Lung (tissue), 12 donors: ENCODE results near the gene PANK4. TPM values are rescaled to one million over a fixed set of nuclear protein-coding genes. Genes with fewer than 3 reads are reported as not detected.

ENCODE experiments used
- ATAC-seq: fragments of 200-7000 bp; cut with Tn5 transposase; one replicate; pipeline ENCODE4 v1.9.1; 2020; ENCODE audit warnings: moderate number of reproducible peaks; ENCODE audit not compliant: insufficient read depth, low FRiP score
- DNase-seq, 3 donors: peaks; one replicate each; pipeline ENCODE4 v3.0.0-alpha.2; 2013 to 2017
- H3K27ac ChIP-seq, 2 donors: one replicate each; pipeline ENCODE4 v1.5.1; 2013; ENCODE audit warnings: mild to moderate bottlenecking in 2 of 2, moderate library complexity in 2 of 2, control low read depth in 1 of 2, inconsistent platforms in 1 of 2, low read depth in 1 of 2, low read length in 1 of 2
- H3K27me3 ChIP-seq, 3 donors: one replicate each; pipeline ENCODE4 v1.5.1; 2013; ENCODE audit warnings: low read length in 2 of 3; ENCODE audit not compliant: control insufficient read depth in 3 of 3, insufficient read depth in 3 of 3
- H3K36me3 ChIP-seq, 4 donors: one replicate each; pipeline ENCODE4 v1.5.1; 2013; ENCODE audit warnings: low read length in 4 of 4, mild to moderate bottlenecking in 1 of 4, moderate library complexity in 1 of 4; ENCODE audit not compliant: control insufficient read depth in 4 of 4, insufficient read depth in 4 of 4
- H3K4me1 ChIP-seq, 5 donors: one replicate each; pipeline ENCODE4 v1.5.1; 2013; ENCODE audit warnings: low read length in 5 of 5, mild to moderate bottlenecking in 2 of 5, moderate library complexity in 1 of 5; ENCODE audit not compliant: control insufficient read depth in 5 of 5, insufficient read depth in 5 of 5
- H3K4me3 ChIP-seq: one replicate; pipeline ENCODE4 v1.5.1; 2013; ENCODE audit warnings: mild to moderate bottlenecking, control low read depth, moderate library complexity
- H3K9ac ChIP-seq, 2 donors: one replicate each; pipeline ENCODE4 v1.5.1; 2013; ENCODE audit warnings: low read length in 2 of 2, control low read depth in 1 of 2; ENCODE audit not compliant: insufficient read depth in 1 of 2
- H3K9me3 ChIP-seq, 4 donors: one replicate each; pipeline ENCODE4 v1.5.1; 2013; ENCODE audit warnings: low read length in 3 of 4, mild to moderate bottlenecking in 1 of 4, moderate library complexity in 1 of 4; ENCODE audit not compliant: control insufficient read depth in 4 of 4, insufficient read depth in 3 of 4
- WGBS, 2 donors: extraction: QIAGEN DNeasy Blood & Tissue Kit; methylation state at CpG; one replicate each; pipeline ENCODE4 v1.1.7; 2013; 5-methylcytosine and 5-hydroxymethylcytosine counted together
- polyA plus RNA-seq, 2 donors: library from polyadenylated mRNA; stranded (reverse); fragments of 200-250 nt; gene quantifications; one replicate each; pipeline ENCODE4 v1.2.1, GENCODE V29; 2013
- total RNA-seq, 2 donors: library from RNA; depleted of rRNA in 1 of 2; stranded (reverse); fragments of >200 nt in 1 of 2; gene quantifications; one replicate each; pipeline ENCODE4 v1.2.1, GENCODE V29; 2014 to 2021
- TF ChIP-seq, protein P1 (sequence below): IDR thresholded peaks from 2 replicates; pipeline ENCODE4 v1.5.1; 2012; ENCODE audit warnings: mild to moderate bottlenecking; ENCODE audit errors: control extremely low read depth, extremely low read depth
- donor health status: control.
- donor health status: control.
- donor health status: Bipolar disorder and iron deficiency.
- donor health status: healthy.
- donor health status: DM: yes; HTN: yes; CAD: no.

PANK4 gene
- total and polyA plus RNA-seq, 4 donors, result 17.6 to 36.3 (median 21.7) TPM

DNA sequence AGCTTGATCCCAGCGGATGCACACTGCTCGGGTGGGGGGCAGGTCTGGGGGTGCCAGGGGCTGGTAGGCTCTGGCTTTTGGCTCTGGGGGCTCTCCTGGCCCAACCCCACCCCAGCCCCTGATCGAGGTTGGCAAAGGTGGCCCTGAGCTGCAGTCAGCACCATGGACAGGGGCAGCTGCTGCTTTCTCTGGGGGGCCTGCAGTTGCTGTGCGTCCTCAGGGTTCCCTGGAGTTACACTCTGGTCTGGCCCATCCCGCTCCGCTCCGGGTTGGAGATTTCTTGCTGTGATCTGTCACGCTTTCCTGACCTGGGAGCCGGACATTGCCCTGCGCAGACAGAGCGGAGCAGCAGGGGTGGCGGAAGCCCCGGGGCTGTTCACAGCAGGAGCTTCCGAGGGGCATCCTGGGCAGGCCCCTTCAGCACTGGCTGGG, 58.3 kb downstream of the PANK4 start:
- Histone ChIP-seq H3K27ac (no peak overlapping the region), H3K36me3 (no peaks in the 10 kb centered on the region), H3K4me1 (peaks cover 0 to 42% (median 2%) of the 10 kb centered on the region in 5 donors), H3K4me3 (no peak overlapping the region), H3K27me3 (peaks cover 0 to 14% (median 10%) of the 10 kb centered on the region in 3 donors), H3K9me3 (peaks cover 0 to 2% (median 0%) of the 10 kb centered on the region in 4 donors), H3K9ac (no peak overlapping the region)
- no peak for ATAC-seq
- DNase-seq, result peak; percentile 68 to 75 (median 73)
- WGBS, 2 donors, result 28 to 29% methylated on average over 14 of the region's 14 CpGs
- TF ChIP-seq, protein P1, sequence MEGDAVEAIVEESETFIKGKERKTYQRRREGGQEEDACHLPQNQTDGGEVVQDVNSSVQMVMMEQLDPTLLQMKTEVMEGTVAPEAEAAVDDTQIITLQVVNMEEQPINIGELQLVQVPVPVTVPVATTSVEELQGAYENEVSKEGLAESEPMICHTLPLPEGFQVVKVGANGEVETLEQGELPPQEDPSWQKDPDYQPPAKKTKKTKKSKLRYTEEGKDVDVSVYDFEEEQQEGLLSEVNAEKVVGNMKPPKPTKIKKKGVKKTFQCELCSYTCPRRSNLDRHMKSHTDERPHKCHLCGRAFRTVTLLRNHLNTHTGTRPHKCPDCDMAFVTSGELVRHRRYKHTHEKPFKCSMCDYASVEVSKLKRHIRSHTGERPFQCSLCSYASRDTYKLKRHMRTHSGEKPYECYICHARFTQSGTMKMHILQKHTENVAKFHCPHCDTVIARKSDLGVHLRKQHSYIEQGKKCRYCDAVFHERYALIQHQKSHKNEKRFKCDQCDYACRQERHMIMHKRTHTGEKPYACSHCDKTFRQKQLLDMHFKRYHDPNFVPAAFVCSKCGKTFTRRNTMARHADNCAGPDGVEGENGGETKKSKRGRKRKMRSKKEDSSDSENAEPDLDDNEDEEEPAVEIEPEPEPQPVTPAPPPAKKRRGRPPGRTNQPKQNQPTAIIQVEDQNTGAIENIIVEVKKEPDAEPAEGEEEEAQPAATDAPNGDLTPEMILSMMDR, result no peak

DNA sequence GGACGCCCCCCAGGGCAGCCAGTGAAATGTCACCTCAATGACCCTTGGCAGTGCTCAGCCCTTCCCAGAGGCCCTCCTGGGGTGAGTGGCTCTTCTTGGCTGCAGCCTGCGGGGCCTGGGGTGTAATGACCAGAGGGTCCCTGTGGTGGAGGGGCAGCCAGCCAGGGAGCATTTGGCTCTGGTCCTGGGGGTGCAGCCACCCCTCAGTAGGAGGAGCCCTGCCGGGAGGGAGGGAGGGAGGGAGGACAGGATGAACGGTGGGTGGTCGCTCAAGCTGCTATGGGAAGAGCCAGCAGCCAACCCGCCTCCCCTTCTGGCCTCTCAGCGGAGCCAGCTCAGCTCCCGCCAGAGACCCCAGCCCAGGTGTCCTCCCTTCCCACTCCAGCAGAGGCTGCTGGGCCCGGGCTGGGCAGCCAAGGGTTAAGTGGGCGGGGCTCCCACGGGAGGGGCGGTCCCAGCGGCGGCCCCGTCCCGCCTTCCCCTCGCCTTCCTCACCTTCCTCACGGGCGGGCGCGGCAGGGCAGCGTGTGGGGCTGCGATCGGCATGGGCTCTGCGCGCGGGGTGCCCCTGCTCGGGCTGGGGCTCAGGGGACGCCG, 59.3 kb downstream of the PANK4 start:
- no peaks in the 10 kb centered on the region for H3K36me3 ChIP-seq

DNA sequence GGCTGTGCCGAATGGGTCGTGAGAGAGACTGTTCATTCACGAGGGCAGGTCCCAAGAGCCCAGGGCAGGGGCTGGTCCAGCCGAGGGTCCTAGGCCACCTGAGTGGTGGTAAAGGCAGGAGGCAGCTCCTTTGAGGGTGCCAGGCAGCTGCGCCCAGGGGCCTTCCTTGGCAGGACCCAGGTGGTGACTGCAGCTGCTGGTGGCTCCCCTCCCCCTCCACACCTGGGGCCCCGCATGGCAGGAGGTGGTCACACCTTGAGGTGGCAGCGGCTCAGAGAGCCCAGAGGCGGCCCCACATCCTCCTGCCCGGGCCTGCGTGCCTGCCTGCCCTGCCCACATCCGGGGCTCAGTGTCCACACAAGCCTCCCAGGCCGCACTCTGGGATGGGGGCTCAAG, 60.1 kb downstream of the PANK4 start:
- TF ChIP-seq, protein P1, result no peak
- DNase-seq (no peak), ATAC-seq (no peak)
- no peak overlapping the region for H3K9ac ChIP-seq
- WGBS, 2 donors, result 57 to 76% methylated on average over 11 to 12 of the region's 12 CpGs
- H3K9me3 ChIP-seq, result peaks cover 0 to 2% (median 0%) of the 10 kb centered on the region in 4 donors
- no peaks in the 10 kb centered on the region for H3K36me3 ChIP-seq
- H3K4me1 ChIP-seq, result peaks cover 0 to 48% (median 2%) of the 10 kb centered on the region in 5 donors
- no peak overlapping the region for H3K27ac ChIP-seq
- no peak overlapping the region for H3K4me3 ChIP-seq
- H3K27me3 ChIP-seq, result peaks cover 0 to 18% (median 11%) of the 10 kb centered on the region in 3 donors

More for the DNA sequence above, 59.3 kb downstream of the PANK4 start:
- Histone ChIP-seq H3K4me3 (no peak overlapping the region), H3K9me3 (peaks cover 0 to 2% (median 0%) of the 10 kb centered on the region in 4 donors), H3K27ac (no peak overlapping the region), H3K9ac (no peak overlapping the region), H3K27me3 (peaks cover 0 to 18% (median 11%) of the 10 kb centered on the region in 3 donors), H3K4me1 (peaks cover 0 to 48% (median 2%) of the 10 kb centered on the region in 5 donors)
- no peak for ATAC-seq
- TF ChIP-seq, protein P1, result no peak
- peak; percentile 83 to 88 (median 88) for DNase-seq
- 5 to 12% methylated on average over 19 to 30 of the region's 30 CpGs for WGBS, 2 donors
